Ovary (tissue), 9 donors: ENCODE measurements around the gene KHDRBS1. TPM values are rescaled to one million over a fixed set of nuclear protein-coding genes. Genes with fewer than 3 reads are reported as not detected.

ENCODE experiments used
- DNase-seq, 5 donors: peaks; one replicate each; pipeline ENCODE4 v3.0.0-alpha.2; 2019 to 2020
- H3K27ac ChIP-seq, 2 donors: fragments of 200-600 bp; one replicate each; pipeline versions ENCODE4 v1.5.1 to v1.8.0; 2019 to 2022
- H3K27me3 ChIP-seq: fragments of 200-600 bp; one replicate; pipeline ENCODE4 v1.8.0; 2022
- H3K36me3 ChIP-seq: fragments of 200-600 bp; sonication (generic); one replicate; pipeline ENCODE4 v1.5.1; 2019
- H3K4me1 ChIP-seq: one replicate; pipeline ENCODE4 v1.8.1; 2013; ENCODE audit warnings: mild to moderate bottlenecking, moderate library complexity; ENCODE audit not compliant: insufficient read depth
- H3K4me3 ChIP-seq: fragments of 200-600 bp; sonication (generic); one replicate; pipeline ENCODE4 v1.5.1; 2017
- H3K9me3 ChIP-seq, 2 donors: fragments of 200-600 bp in 1 of 2; sonication (generic) in 1 of 2; one replicate each; pipeline versions ENCODE4 v1.5.1 to v1.8.1; 2013 to 2019; ENCODE audit warnings: mild to moderate bottlenecking in 1 of 2, moderate library complexity in 1 of 2
- EP300 ChIP-seq: sonication (generic); formaldehyde crosslinking; IDR thresholded peaks from one replicate; pipeline ENCODE4 v1.6.1; 2017; ENCODE audit warnings: antibody characterized with exemption
- POLR2A ChIP-seq: fragments of 450-650 bp; IDR thresholded peaks from one replicate; pipeline ENCODE4 v1.6.1; 2017; ENCODE audit warnings: antibody characterized with exemption, mild to moderate bottlenecking, moderate library complexity
- WGBS, 3 donors: extraction: QIAGEN DNeasy Blood & Tissue Kit in 1 of 3; methylation state at CpG; one replicate each; pipeline versions ENCODE4 v1.1.5 to v1.1.7; 2013 to 2017; 5-methylcytosine and 5-hydroxymethylcytosine counted together
- intact Hi-C, 4 donors: fragments of 100-400 bp; cut with DNase I; formaldehyde crosslinking; loops; one replicate each; pipeline versions ENCODE4 v1.11.0 to v1.15.1; 2022 to 2023
- polyA plus RNA-seq, 2 donors: library from polyadenylated mRNA; stranded (reverse); fragments of 200-250 nt in 1 of 2; fragments of 350-450 nt in 1 of 2; fragmentation: Illumina TruSeq in 1 of 2; extraction: RNeasy Lipid Tissue Mini Kit (QIAGEN cat#74804) in 1 of 2; gene quantifications; one replicate each; pipeline ENCODE4 v1.2.3, GENCODE V29; 2013 to 2014
- total RNA-seq, 7 donors: library from RNA; depleted of rRNA in 2 of 7; stranded (reverse); fragments of >200 nt in 2 of 7; fragmentation: NEBNext Ultra II Directional in 3 of 7; extraction: Animal tissue kit (Norgen Biotek cat#: 25700) in 3 of 7; gene quantifications; one replicate each; pipeline versions ENCODE4 v1.1.0 to v1.2.4, GENCODE V29; 2016 to 2023
- TF ChIP-seq, protein P1 (sequence below), 3 donors: fragments of 450-650 bp in 2 of 3; fragments of 200-600 bp in 1 of 3; IDR thresholded peaks; one replicate each; pipeline versions ENCODE4 v1.5.1 to v1.8.0; 2016 to 2022; ENCODE audit warnings: antibody characterized with exemption in 3 of 3, mild to moderate bottlenecking in 1 of 3
- donor health status: DM: no; HTN: no; CAD: no; lungs with moderate emphysema.
- donor health status: DM: no; HTN: no; CAD: no.
- donor health status: Bipolar disorder and iron deficiency.
- donor health status: DM: yes; HTN: yes; CAD: no.
- donor health status: DM: no; HTN: no; CAD: no.
- donor health status: DM: yes; HTN: yes; CAD: no.

Gene KHDRBS1
- total and polyA plus RNA-seq, 9 donors = 84.3 to 184 (median 143) TPM

DNA sequence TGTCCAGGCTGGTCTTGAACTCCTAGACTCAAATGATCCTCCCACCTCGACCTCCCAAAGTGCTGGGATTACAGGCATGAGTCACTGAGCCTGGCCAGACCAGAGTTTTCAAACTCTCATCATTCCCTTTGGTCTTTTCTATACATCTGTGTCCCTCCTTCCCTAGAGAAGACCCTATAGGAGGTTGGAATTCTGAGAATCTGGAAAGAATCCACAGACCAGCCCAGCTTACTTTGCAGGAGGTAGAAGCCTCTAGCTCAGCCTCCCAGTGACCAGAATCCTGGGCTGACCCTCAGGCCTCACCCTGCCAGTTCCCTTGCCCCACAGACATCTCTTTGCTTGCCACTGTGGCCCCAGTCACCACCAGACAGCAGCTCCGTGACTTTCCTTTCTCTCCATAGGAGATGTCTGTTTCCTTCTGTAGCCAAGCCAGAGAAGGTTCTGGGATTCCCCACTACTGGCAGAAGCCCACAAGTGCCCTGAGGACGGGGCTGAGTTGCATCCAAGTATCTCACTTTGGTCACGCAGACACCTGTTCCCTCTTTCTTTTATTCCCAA is 34.7 kb upstream of the KHDRBS1 start:
- no peaks in the 10 kb centered on the region for H3K36me3 ChIP-seq
- intact Hi-C loops = no loop called here
- no peak overlapping the region for H3K27ac ChIP-seq
- no peaks in the 10 kb centered on the region for H3K27me3 ChIP-seq
- H3K9me3 ChIP-seq = no peaks in the 10 kb centered on the region
- no peak for DNase-seq
- H3K4me3 ChIP-seq = no peak overlapping the region
- WGBS, 3 donors = 75 to 82% (median 80%) methylated on average over 4 of the region's 4 CpGs
- H3K4me1 ChIP-seq = no peaks in the 10 kb centered on the region
- TF ChIP-seq, protein P1, sequence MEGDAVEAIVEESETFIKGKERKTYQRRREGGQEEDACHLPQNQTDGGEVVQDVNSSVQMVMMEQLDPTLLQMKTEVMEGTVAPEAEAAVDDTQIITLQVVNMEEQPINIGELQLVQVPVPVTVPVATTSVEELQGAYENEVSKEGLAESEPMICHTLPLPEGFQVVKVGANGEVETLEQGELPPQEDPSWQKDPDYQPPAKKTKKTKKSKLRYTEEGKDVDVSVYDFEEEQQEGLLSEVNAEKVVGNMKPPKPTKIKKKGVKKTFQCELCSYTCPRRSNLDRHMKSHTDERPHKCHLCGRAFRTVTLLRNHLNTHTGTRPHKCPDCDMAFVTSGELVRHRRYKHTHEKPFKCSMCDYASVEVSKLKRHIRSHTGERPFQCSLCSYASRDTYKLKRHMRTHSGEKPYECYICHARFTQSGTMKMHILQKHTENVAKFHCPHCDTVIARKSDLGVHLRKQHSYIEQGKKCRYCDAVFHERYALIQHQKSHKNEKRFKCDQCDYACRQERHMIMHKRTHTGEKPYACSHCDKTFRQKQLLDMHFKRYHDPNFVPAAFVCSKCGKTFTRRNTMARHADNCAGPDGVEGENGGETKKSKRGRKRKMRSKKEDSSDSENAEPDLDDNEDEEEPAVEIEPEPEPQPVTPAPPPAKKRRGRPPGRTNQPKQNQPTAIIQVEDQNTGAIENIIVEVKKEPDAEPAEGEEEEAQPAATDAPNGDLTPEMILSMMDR (IDR thresholded peaks at IDR 0.05) = no peak
- TF ChIP-seq POLR2A = no peak
- TF ChIP-seq EP300 = no peak

DNA sequence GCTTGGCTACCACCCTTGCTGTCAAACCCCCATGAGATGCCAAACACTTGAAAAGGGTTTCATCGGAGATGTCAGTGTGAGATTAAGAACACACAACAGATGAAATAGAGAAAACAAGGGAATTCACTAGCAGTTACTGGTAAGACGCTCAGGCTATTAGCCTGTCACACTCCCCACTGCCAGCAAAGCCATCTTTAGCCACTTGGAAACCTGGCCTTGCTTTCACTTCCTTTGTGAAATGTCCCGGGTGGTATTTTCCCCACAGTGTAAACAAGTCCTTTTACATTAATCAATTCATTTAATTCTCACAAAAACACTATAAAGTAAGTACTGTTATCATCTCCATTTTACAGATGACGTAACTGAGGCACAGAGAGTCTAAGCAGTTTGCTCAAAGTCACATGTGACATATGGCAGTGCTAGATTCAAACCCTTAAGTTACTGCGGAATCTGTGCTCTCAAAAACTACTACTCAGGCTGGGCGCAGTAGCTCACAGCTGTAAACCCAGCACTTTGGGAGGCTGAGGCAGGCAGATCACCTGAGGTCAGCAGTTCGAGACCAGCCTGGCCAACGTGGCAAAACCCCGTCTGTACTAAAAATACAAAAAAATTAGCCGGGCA is 32.7 kb upstream of the KHDRBS1 start:
- TF ChIP-seq EP300 = no peak
- no peak for TF ChIP-seq POLR2A
- TF ChIP-seq, protein P1 (IDR thresholded peaks at IDR 0.05) = no peak
- Histone ChIP-seq H3K4me1 (peaks cover 3% of the 10 kb centered on the region), H3K9me3 (no peaks in the 10 kb centered on the region), H3K27me3 (no peaks in the 10 kb centered on the region), H3K36me3 (no peaks in the 10 kb centered on the region), H3K4me3 (no peak overlapping the region), H3K27ac (no peak overlapping the region)
- intact Hi-C loops = no loop called here
- whole genome bisulfite sequencing, 3 donors = 80 to 87% (median 83%) methylated on average over 10 of the region's 10 CpGs
- DNase-seq = no peak

DNA sequence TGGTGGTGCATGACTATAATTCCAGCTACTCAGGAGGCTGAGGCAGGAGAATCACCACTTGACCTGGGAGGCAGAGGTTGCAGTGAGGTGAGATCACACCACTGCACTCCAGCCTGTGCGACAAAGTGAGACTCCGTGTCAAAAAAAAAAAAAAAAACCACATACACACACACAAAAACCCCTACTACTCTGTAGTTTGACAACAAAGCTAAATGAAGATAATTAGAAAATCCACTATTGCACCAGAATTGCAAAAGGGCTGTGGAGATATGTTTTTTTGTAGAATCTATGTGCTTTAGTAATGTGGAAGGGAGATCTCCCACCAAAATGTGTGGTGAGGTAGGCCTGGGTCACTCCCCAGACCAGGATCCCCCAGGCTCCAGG is 32.2 kb upstream of the KHDRBS1 start:
- Histone ChIP-seq H3K27me3 (no peaks in the 10 kb centered on the region), H3K27ac (no peak overlapping the region), H3K4me1 (peaks cover 3% of the 10 kb centered on the region), H3K36me3 (no peaks in the 10 kb centered on the region), H3K9me3 (no peaks in the 10 kb centered on the region), H3K4me3 (no peak overlapping the region)
- intact Hi-C loops = no loop called here
- DNase-seq = no peak
- WGBS, 3 donors = 63 to 80% (median 68%) methylated on average over 2 of the region's 2 CpGs
- TF ChIP-seq POLR2A (no peak), EP300 (no peak)
- TF ChIP-seq, protein P1 (IDR thresholded peaks at IDR 0.05) = no peak

DNA sequence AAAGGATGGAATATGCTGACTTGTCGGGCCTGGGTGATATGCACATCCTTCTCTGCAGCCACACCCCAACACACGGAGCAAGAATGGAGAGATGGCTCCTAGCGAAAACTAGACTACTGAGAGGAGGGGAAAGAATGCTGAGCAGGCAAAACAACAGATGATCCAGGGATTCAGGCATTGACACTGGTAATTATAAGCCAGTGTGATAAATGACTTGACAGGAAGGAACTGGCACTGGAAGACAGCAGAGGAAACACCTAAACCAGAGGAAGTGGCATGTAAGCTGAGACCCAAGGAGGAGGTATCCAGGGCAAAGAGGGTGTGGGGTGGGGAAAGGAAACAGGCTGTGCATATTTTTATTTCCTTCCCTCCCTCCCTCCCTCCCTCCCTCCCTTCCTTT is 31.7 kb upstream of the KHDRBS1 start:
- H3K9me3 ChIP-seq = no peaks in the 10 kb centered on the region
- intact Hi-C loops = no loop called here
- H3K27ac ChIP-seq = no peak overlapping the region
- H3K4me1 ChIP-seq = peaks cover 3% of the 10 kb centered on the region
- TF ChIP-seq, protein P1 (IDR thresholded peaks at IDR 0.05) = no peak
- no peak for TF ChIP-seq POLR2A
- TF ChIP-seq EP300 = no peak
- no peak for DNase-seq
- H3K36me3 ChIP-seq = no peaks in the 10 kb centered on the region
- H3K4me3 ChIP-seq = no peak overlapping the region
- WGBS, 3 donors = 42 to 51% (median 46%) methylated on average over 3 of the region's 3 CpGs
- no peaks in the 10 kb centered on the region for H3K27me3 ChIP-seq
